ENCODE measurements around the gene CCDC30. TPM values are rescaled to one million over a fixed set of nuclear protein-coding genes. Genes with fewer than 3 reads are reported as not detected.

CCDC30 gene
- total and polyA plus RNA-seq, 4 donors = 12.0 to 19.1 (median 15.9) TPM

- Histone ChIP-seq H3K27ac (ENCODE audit: low read depth, low read length) (no peak overlapping the region), H3K9me3 (ENCODE audit: control insufficient read depth, insufficient read depth, low read length) (no peaks in the 10 kb centered on the region), H3K27me3 (ENCODE audit: control insufficient read depth, insufficient read depth, low read length) (no peaks in the 10 kb centered on the region), H3K4me3 (ENCODE audit: low read depth, low read length) (no peak overlapping the region), H3K4me1 (ENCODE audit: control insufficient read depth, insufficient read depth, low read length) (peaks cover 30% of the 10 kb centered on the region), H3K36me3 (ENCODE audit: control insufficient read depth, insufficient read depth, low read length) (no peaks in the 10 kb centered on the region)
- peak in 2 of 6 donors; percentile 27 to 30 for DNase-seq (ENCODE audit: low read depth in 4 of 6, low spot score in 6 of 6)
- 68% methylated on average over 3 of the region's 3 CpGs for WGBS (ENCODE audit: insufficient coverage)
Observed at GRCh38 chr1:42423681-42424080, 39.4 kb upstream of the CCDC30 start.

DNA sequence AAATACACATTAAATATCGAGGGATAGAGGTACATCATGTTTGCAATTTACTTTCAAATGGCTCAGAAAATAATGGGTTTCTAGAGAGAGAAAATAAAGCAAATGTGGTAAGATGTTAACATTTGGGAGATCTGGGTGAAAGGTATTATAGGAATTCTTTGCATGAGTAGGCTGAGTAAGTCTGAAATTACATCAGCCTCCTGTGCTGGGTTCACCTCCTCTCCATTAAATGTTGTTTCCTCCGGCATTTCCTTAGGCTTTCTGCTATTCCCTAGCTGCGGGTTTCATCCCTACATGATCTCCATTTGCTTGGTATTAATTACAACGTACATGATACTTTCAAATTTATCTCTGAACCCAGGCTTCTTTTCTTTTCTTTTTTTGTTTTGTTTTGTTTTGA is 38.9 kb upstream of the CCDC30 start:
- no peaks in the 10 kb centered on the region for H3K36me3 ChIP-seq (ENCODE audit: control insufficient read depth, insufficient read depth, low read length)
- WGBS (ENCODE audit: insufficient coverage) = 92% methylated on average over 2 of the region's 4 CpGs
- no peak overlapping the region for H3K4me3 ChIP-seq (ENCODE audit: low read depth, low read length)
- DNase-seq (ENCODE audit: low read depth in 4 of 6, low spot score in 6 of 6) = peak in 1 of 6 donors; percentile 16
- no peaks in the 10 kb centered on the region for H3K27me3 ChIP-seq (ENCODE audit: control insufficient read depth, insufficient read depth, low read length)
- peaks cover 30% of the 10 kb centered on the region for H3K4me1 ChIP-seq (ENCODE audit: control insufficient read depth, insufficient read depth, low read length)
- no peaks in the 10 kb centered on the region for H3K9me3 ChIP-seq (ENCODE audit: control insufficient read depth, insufficient read depth, low read length)
- no peak overlapping the region for H3K27ac ChIP-seq (ENCODE audit: low read depth, low read length)

DNA sequence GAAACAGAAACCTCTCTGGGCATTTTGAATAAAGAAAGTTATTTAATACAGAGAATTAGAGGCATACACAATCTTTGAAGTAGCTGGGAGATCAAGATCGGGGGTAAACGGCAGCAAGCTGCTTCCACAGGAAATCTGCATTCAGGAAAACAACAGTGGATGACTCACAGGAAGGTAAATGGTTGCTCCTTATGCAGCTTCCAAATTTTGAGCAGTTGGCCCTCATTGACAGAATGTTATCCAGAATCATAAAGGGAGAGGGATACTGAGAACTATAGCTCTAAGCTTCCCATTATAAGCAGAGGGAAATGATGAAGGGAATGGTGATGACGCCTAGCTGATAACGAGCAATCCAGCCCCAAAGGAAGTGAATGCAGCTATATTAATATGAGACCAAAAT is 35.8 kb upstream of the CCDC30 start:
- 83% methylated on average over 2 of the region's 4 CpGs for WGBS (ENCODE audit: insufficient coverage)
- Histone ChIP-seq H3K9me3 (ENCODE audit: control insufficient read depth, insufficient read depth, low read length) (no peaks in the 10 kb centered on the region), H3K4me3 (ENCODE audit: low read depth, low read length) (no peak overlapping the region), H3K27me3 (ENCODE audit: control insufficient read depth, insufficient read depth, low read length) (no peaks in the 10 kb centered on the region), H3K36me3 (ENCODE audit: control insufficient read depth, insufficient read depth, low read length) (no peaks in the 10 kb centered on the region), H3K27ac (ENCODE audit: low read depth, low read length) (no peak overlapping the region), H3K4me1 (ENCODE audit: control insufficient read depth, insufficient read depth, low read length) (peaks cover 6% of the 10 kb centered on the region)
- no peak for DNase-seq (ENCODE audit: low read depth in 4 of 6, low spot score in 6 of 6)

- Histone ChIP-seq H3K27me3 (ENCODE audit: control insufficient read depth, insufficient read depth, low read length) (no peaks in the 10 kb centered on the region), H3K9me3 (ENCODE audit: control insufficient read depth, insufficient read depth, low read length) (no peaks in the 10 kb centered on the region), H3K4me3 (ENCODE audit: low read depth, low read length) (no peak overlapping the region), H3K27ac (ENCODE audit: low read depth, low read length) (no peak overlapping the region), H3K4me1 (ENCODE audit: control insufficient read depth, insufficient read depth, low read length) (no peaks in the 10 kb centered on the region), H3K36me3 (ENCODE audit: control insufficient read depth, insufficient read depth, low read length) (no peaks in the 10 kb centered on the region)
- WGBS (ENCODE audit: insufficient coverage) = no CpG with 5 or more reads among the region's 1 CpG
- DNase-seq (ENCODE audit: low read depth in 4 of 6, low spot score in 6 of 6) = peak in 1 of 6 donors; percentile 9
Observed at GRCh38 chr1:42429603-42430002, 33.5 kb upstream of the CCDC30 start.

DNA sequence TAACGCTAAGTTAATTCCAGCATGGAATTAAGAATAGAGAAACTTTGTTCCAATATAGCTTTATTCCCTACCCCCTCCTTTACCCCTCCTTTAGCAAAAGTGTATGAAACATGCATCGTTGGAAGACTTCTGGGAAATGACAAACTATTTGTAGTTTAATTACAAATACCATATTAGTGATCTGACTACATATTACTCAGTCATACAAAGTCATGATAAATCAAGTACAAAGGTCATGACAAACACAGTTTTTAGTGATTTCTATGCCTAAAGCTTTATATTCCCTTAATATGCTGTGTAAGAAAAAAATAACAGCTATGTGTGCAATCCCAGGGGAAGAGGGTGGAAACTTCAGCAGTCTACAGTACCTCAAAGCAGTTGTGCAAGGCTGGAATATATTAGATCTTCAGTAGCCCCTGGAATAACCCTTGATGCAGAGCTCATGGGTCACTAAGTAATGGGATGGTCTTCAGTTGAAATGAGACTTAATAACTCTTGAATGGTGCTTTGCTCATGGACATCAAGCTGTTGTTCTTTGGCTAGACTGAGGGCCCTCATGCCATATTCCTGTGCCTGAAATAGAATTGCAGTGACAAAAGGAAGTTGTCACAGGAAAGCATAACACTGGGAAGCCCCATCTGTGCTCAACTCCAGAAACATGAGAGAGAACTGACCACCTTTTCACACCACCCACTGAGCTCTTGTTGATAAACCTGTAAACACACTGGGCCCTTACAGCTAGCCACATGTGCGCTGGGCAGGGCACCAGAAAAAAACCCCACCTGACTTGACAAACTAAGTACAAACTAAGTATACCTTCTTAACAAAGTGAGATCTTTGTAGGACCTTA is 32.6 kb upstream of the CCDC30 start:
- 83% methylated on average over 1 of the region's 3 CpGs for WGBS (ENCODE audit: insufficient coverage)
- no peak for DNase-seq (ENCODE audit: low read depth in 4 of 6, low spot score in 6 of 6)
- Histone ChIP-seq H3K27me3 (ENCODE audit: control insufficient read depth, insufficient read depth, low read length) (no peaks in the 10 kb centered on the region), H3K27ac (ENCODE audit: low read depth, low read length) (no peak overlapping the region), H3K9me3 (ENCODE audit: control insufficient read depth, insufficient read depth, low read length) (no peaks in the 10 kb centered on the region), H3K4me3 (ENCODE audit: low read depth, low read length) (no peak overlapping the region), H3K4me1 (ENCODE audit: control insufficient read depth, insufficient read depth, low read length) (no peaks in the 10 kb centered on the region), H3K36me3 (ENCODE audit: control insufficient read depth, insufficient read depth, low read length) (no peaks in the 10 kb centered on the region)

DNA sequence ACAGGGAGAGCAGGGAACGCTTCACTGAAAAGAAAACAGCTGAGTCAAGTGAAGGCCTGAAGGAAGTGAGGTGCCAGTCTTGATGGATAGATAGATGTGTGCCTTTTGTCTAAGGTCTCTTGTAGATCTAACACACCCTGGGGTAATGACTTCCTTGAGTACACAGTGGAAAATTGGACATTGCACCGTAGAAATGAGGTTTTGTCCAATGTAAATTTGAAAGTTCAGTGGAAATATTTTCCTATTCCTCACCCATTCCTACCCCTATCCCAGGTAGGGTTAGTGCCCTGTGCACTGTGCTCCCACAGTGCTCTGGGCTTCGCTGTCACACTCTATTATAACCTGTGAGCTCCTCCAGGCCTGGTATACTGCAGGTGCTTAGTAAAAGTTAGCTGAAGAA is 31.6 kb upstream of the CCDC30 start:
- Histone ChIP-seq H3K4me1 (ENCODE audit: control insufficient read depth, insufficient read depth, low read length) (no peaks in the 10 kb centered on the region), H3K36me3 (ENCODE audit: control insufficient read depth, insufficient read depth, low read length) (no peaks in the 10 kb centered on the region), H3K4me3 (ENCODE audit: low read depth, low read length) (no peak overlapping the region), H3K27me3 (ENCODE audit: control insufficient read depth, insufficient read depth, low read length) (no peaks in the 10 kb centered on the region), H3K27ac (ENCODE audit: low read depth, low read length) (no peak overlapping the region), H3K9me3 (ENCODE audit: control insufficient read depth, insufficient read depth, low read length) (no peaks in the 10 kb centered on the region)
- no peak for DNase-seq (ENCODE audit: low read depth in 4 of 6, low spot score in 6 of 6)
- WGBS (ENCODE audit: insufficient coverage) = 75% methylated on average over 1 of the region's 3 CpGs

DNA sequence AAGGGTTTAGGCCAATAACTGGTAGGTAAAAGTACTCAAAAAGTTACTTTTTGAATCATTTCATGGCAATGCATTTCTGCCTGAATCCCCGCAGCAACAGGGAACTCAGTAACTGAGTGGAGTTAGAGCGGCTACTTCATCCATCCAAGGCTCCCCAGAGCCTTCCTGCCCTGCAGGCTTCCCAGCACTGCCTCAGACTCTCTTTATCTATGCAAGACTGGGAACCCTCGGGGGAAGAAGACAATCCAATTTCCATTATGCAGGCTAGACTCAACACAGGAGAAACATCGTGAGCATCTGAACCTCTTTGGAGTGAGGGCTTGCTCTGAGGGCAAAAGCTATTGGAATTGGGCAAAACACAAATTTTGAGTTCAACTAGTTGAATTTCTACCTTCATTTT is 30.4 kb upstream of the CCDC30 start:
- Histone ChIP-seq H3K27me3 (ENCODE audit: control insufficient read depth, insufficient read depth, low read length) (no peaks in the 10 kb centered on the region), H3K9me3 (ENCODE audit: control insufficient read depth, insufficient read depth, low read length) (no peaks in the 10 kb centered on the region), H3K36me3 (ENCODE audit: control insufficient read depth, insufficient read depth, low read length) (no peaks in the 10 kb centered on the region), H3K4me3 (ENCODE audit: low read depth, low read length) (no peak overlapping the region), H3K27ac (ENCODE audit: low read depth, low read length) (no peak overlapping the region), H3K4me1 (ENCODE audit: control insufficient read depth, insufficient read depth, low read length) (no peaks in the 10 kb centered on the region)
- 100% methylated on average over 2 of the region's 4 CpGs for WGBS (ENCODE audit: insufficient coverage)
- no peak for DNase-seq (ENCODE audit: low read depth in 4 of 6, low spot score in 6 of 6)

DNA sequence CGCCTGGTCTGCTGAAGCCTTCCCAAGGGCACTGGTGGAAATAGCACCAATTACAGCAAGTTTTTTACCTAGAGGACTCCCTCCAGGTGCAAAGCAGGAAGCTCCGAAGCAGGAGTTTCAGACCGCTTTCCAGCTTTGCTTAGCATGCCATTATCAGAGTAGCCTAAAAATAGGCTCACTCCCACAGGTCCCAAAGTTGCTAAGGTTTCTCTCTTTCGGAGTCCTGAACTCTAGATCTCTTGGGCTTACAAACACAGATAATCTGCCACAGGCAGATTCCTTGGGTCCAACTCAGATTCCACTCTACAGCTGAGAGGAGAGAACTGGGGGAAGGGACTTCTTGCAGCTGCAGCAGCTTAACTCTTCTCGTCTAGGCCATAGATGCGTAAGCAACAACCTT is 29.7 kb upstream of the CCDC30 start:
- Histone ChIP-seq H3K27ac (ENCODE audit: low read depth, low read length) (no peak overlapping the region), H3K36me3 (ENCODE audit: control insufficient read depth, insufficient read depth, low read length) (no peaks in the 10 kb centered on the region), H3K27me3 (ENCODE audit: control insufficient read depth, insufficient read depth, low read length) (no peaks in the 10 kb centered on the region), H3K4me3 (ENCODE audit: low read depth, low read length) (no peak overlapping the region), H3K4me1 (ENCODE audit: control insufficient read depth, insufficient read depth, low read length) (no peaks in the 10 kb centered on the region), H3K9me3 (ENCODE audit: control insufficient read depth, insufficient read depth, low read length) (no peaks in the 10 kb centered on the region)
- 85% methylated on average over 5 of the region's 6 CpGs for WGBS (ENCODE audit: insufficient coverage)
- no peak for DNase-seq (ENCODE audit: low read depth in 4 of 6, low spot score in 6 of 6)

- H3K4me1 ChIP-seq (ENCODE audit: control insufficient read depth, insufficient read depth, low read length) = no peaks in the 10 kb centered on the region
- H3K36me3 ChIP-seq (ENCODE audit: control insufficient read depth, insufficient read depth, low read length) = no peaks in the 10 kb centered on the region
- DNase-seq (ENCODE audit: low read depth in 4 of 6, low spot score in 6 of 6) = no peak
- H3K27me3 ChIP-seq (ENCODE audit: control insufficient read depth, insufficient read depth, low read length) = no peaks in the 10 kb centered on the region
- no peak overlapping the region for H3K27ac ChIP-seq (ENCODE audit: low read depth, low read length)
- no peaks in the 10 kb centered on the region for H3K9me3 ChIP-seq (ENCODE audit: control insufficient read depth, insufficient read depth, low read length)
- H3K4me3 ChIP-seq (ENCODE audit: low read depth, low read length) = no peak overlapping the region
- WGBS (ENCODE audit: insufficient coverage) = 100% methylated on average over 2 of the region's 4 CpGs
Observed at GRCh38 chr1:42434340-42434739, 28.7 kb upstream of the CCDC30 start.

DNA sequence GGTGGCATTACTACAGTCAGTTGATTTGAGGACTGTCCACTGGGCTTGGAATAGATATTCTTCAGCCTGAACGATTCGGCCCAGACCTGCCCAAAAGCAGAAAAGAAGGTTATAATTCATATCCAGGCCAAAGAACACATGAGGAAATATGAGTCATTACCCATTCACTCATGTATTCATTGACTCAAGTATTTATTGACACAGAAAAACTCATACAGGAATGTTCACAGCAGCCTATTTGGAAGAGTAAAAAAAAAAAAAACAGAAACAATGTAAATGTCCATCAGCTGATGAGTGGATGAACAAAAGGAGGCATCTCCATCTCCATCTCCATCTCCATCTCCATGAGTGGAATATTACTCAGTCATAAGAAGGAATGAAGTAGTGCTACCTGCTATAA is 23.1 kb upstream of the CCDC30 start:
- no peak for DNase-seq (ENCODE audit: low read depth in 4 of 6, low spot score in 6 of 6)
- Histone ChIP-seq H3K36me3 (ENCODE audit: control insufficient read depth, insufficient read depth, low read length) (no peaks in the 10 kb centered on the region), H3K9me3 (ENCODE audit: control insufficient read depth, insufficient read depth, low read length) (no peaks in the 10 kb centered on the region), H3K27me3 (ENCODE audit: control insufficient read depth, insufficient read depth, low read length) (no peaks in the 10 kb centered on the region), H3K4me1 (ENCODE audit: control insufficient read depth, insufficient read depth, low read length) (no peaks in the 10 kb centered on the region), H3K4me3 (ENCODE audit: low read depth, low read length) (no peak overlapping the region), H3K27ac (ENCODE audit: low read depth, low read length) (no peak overlapping the region)
- WGBS (ENCODE audit: insufficient coverage) = no CpG with 5 or more reads among the region's 2 CpGs
